Endothelial cell of umbilical vein (primary cell): Measurements from ENCODE around the gene ITIH5. TPM values are rescaled to one million over a fixed set of nuclear protein-coding genes. Genes with fewer than 3 reads are reported as not detected.

ENCODE experiments used
- BruUV-seq: library from RNA; stranded (reverse); fragments of 400-500 nt; replicated peaks from 2 replicates; lab custom pipeline; 2021; lab: Mats Ljungman, UMichigan
- CTCF ChIA-PET: fragments of 300-600, 350-600 bp; sonication (Branson Sonifier 250); formaldehyde crosslinking; loops from one replicate; lab custom pipeline; 2021; ENCODE audit warnings: antibody characterized with exemption, inconsistent platforms; lab: Charles Lee
- POLR2A ChIA-PET: fragments of 300-600, 350-600 bp; sonication (Branson Sonifier 250); formaldehyde crosslinking; loops from one replicate; lab custom pipeline; 2021; ENCODE audit warnings: antibody characterized with exemption, inconsistent platforms; lab: Charles Lee
- DNase-seq: peaks from one replicate; pipeline ENCODE4 v3.0.0-alpha.2; 2011; ENCODE audit warnings: low read depth, low spot score
- FAIRE-seq: peaks from 2 replicates; lab custom pipeline; 2011; peaks lifted over from hg19 to GRCh38; lab: Jason Lieb, UNC
- H2AFZ ChIP-seq: 2 replicates; pipeline ENCODE4 v1.6.0; 2012; ENCODE audit warnings: low read depth, low read length, control low read depth, inconsistent platforms
- H3K27ac ChIP-seq: 2 replicates; pipeline ENCODE4 v1.5.1; 2011; ENCODE audit warnings: low read depth, mild to moderate bottlenecking, control low read depth, low read length, moderate library complexity; ENCODE audit not compliant: insufficient read depth
- H3K27me3 ChIP-seq, 2 experiments: 2 replicates each; pipeline versions ENCODE4 v1.6.0 to v1.6.1; 2011; ENCODE audit warnings: low read length in 2 of 2, mixed read lengths in 1 of 2; ENCODE audit not compliant: control insufficient read depth in 2 of 2, insufficient read depth in 2 of 2
- H3K36me3 ChIP-seq, 2 experiments: 2 replicates in 1 of 2; 3 replicates in 1 of 2; pipeline ENCODE4 v1.5.1; 2011; ENCODE audit warnings: low read length in 2 of 2, mild to moderate bottlenecking in 1 of 2, moderate library complexity in 1 of 2; ENCODE audit not compliant: control insufficient read depth in 2 of 2, insufficient read depth in 2 of 2; ENCODE audit errors: extremely low read depth in 1 of 2
- H3K4me1 ChIP-seq: 3 replicates; pipeline ENCODE4 v1.5.1; 2011; ENCODE audit warnings: mild to moderate bottlenecking, low read length; ENCODE audit not compliant: control insufficient read depth, insufficient read depth; ENCODE audit errors: extremely low read depth
- H3K4me2 ChIP-seq: 2 replicates; pipeline ENCODE4 v1.6.1; 2011; ENCODE audit warnings: low read length, control low read depth, mixed read lengths; ENCODE audit not compliant: insufficient read depth
- H3K4me3 ChIP-seq, 3 experiments: fragments of 200-600 bp in 1 of 3; sonication (generic), shearing (Covaris generic) in 1 of 3; replicated peaks in 1 of 3; 2 replicates each; pipeline ENCODE4 v1.5.1; 2011 to 2016; ENCODE audit warnings: control low read depth in 3 of 3, low read length in 3 of 3, mild to moderate bottlenecking in 2 of 3, inconsistent platforms in 1 of 3, low read depth in 1 of 3, moderate library complexity in 1 of 3; ENCODE audit not compliant: insufficient read depth in 1 of 3
- H3K79me2 ChIP-seq: 2 replicates; pipeline ENCODE4 v1.6.0; 2012; ENCODE audit warnings: low read length, inconsistent platforms; ENCODE audit not compliant: control insufficient read depth, insufficient read depth
- H3K9ac ChIP-seq: replicated peaks from 2 replicates; pipeline ENCODE3; 2011; ENCODE audit warnings: low read length, control low read depth; ENCODE audit not compliant: insufficient read depth; ENCODE audit errors: extremely low read depth
- H3K9me1 ChIP-seq: replicated peaks from 3 replicates; pipeline ENCODE4 v1.6.0; 2011; ENCODE audit warnings: mild to moderate bottlenecking, low read length; ENCODE audit not compliant: control insufficient read depth, insufficient read depth; ENCODE audit errors: extremely low read depth
- H3K9me3 ChIP-seq: replicated peaks from 2 replicates; pipeline ENCODE4 v1.5.1; 2012; ENCODE audit warnings: low read length, inconsistent platforms; ENCODE audit not compliant: control insufficient read depth, insufficient read depth
- H4K20me1 ChIP-seq: replicated peaks from 2 replicates; pipeline ENCODE3; 2011; ENCODE audit warnings: mild to moderate bottlenecking, low read length; ENCODE audit not compliant: control insufficient read depth, insufficient read depth; ENCODE audit errors: extremely low read depth
- CTCF ChIP-seq, 2 donors: IDR thresholded peaks; 1 replicate in 1 of 2; 2 replicates in 1 of 2; pipeline ENCODE4 v1.5.1; 2011; ENCODE audit warnings: low read length in 2 of 2, mild to moderate bottlenecking in 2 of 2, moderate library complexity in 2 of 2, control low read depth in 1 of 2, inconsistent platforms in 1 of 2, low read depth in 1 of 2; ENCODE audit not compliant: insufficient read depth in 1 of 2; ENCODE audit errors: extremely low read depth in 1 of 2
- EZH2 ChIP-seq: IDR thresholded peaks from 2 replicates; pipeline ENCODE4 v1.6.1; 2012; ENCODE audit warnings: borderline replicate concordance, low read depth, mild to moderate bottlenecking, moderate library complexity, low read length, inconsistent platforms; ENCODE audit not compliant: severe bottlenecking
- FOS ChIP-seq: IDR thresholded peaks from 2 replicates; pipeline ENCODE4 v1.6.1; 2011; ENCODE audit warnings: mild to moderate bottlenecking, low read length, moderate library complexity, borderline replicate concordance; ENCODE audit not compliant: insufficient read depth
- GATA2 ChIP-seq: IDR thresholded peaks from 2 replicates; pipeline ENCODE4 v1.7.0; 2011; ENCODE audit warnings: low read depth, mild to moderate bottlenecking, moderate library complexity, mixed read lengths, low read length; ENCODE audit not compliant: insufficient read length, insufficient read depth
- JUN ChIP-seq: IDR thresholded peaks from 2 replicates; pipeline ENCODE4 v1.6.1; 2011; ENCODE audit warnings: borderline replicate concordance, low read depth; ENCODE audit not compliant: insufficient read length, insufficient read depth
- MAX ChIP-seq: IDR thresholded peaks from 2 replicates; pipeline ENCODE4 v1.6.1; 2011; ENCODE audit not compliant: insufficient read depth, insufficient read length
- MYC ChIP-seq: IDR thresholded peaks from one replicate; pipeline ENCODE4 v1.6.1; 2011; ENCODE audit warnings: mild to moderate bottlenecking, low read depth, low read length
- POLR2A ChIP-seq: IDR thresholded peaks from 2 replicates; pipeline ENCODE4 v1.6.1; 2012; ENCODE audit warnings: low read depth, mild to moderate bottlenecking, control low read depth, low read length
- POLR2AphosphoS5 ChIP-seq: IDR thresholded peaks from 2 replicates; pipeline ENCODE4 v1.6.1; 2012; ENCODE audit warnings: low read depth, mild to moderate bottlenecking, control low read depth, low read length, moderate library complexity; ENCODE audit not compliant: insufficient read depth
- dilution Hi-C: fragments of 300-500 bp; cut with MboI; formaldehyde crosslinking; loops from one replicate; pipeline ENCODE4 v1.15.0; 2019; ENCODE audit warnings: low sequenced_read_pairs; ENCODE audit not compliant: extremely low pct_ligation_motif_present
- intact Hi-C: fragments of 100-400 bp; cut with micrococcal nuclease; formaldehyde crosslinking; loops from one replicate; pipeline ENCODE4 v1.10.0; 2022
- polyA plus RNA-seq, 4 experiments: library from polyadenylated mRNA; depleted of rRNA in 3 of 4; stranded (reverse) in 3 of 4; unstranded in 1 of 4; fragments of >200 nt; gene quantifications; 2 replicates each; pipeline versions ENCODE4 v1.2.1 to v1.2.3, GENCODE V29; 2011 to 2012; ENCODE audit warnings: missing spikeins in 1 of 4
- total RNA-seq: library from RNA; stranded (reverse); gene quantifications from 2 replicates; pipeline ENCODE4 v1.2.3, GENCODE V29; 2021

The ITIH5 gene
- total and polyA plus RNA-seq, 2 donors (not counting 3 experiments of a cell fraction or from before 2014, with no cell fraction given): not detected

- H3K9me3 ChIP-seq: no peaks in the 10 kb centered on the region
- H3K4me2 ChIP-seq: no peak overlapping the region
- ChIA-PET POLR2A (no interaction called here), CTCF (interaction anchor here (0.8 kb wide), 1 partner anchor 15 kb away, joined by 4 read pairs; no protein-coding TSS in a partner anchor)
- no peaks in the 10 kb centered on the region for H3K36me3 ChIP-seq
- no peak overlapping the region for H3K4me3 ChIP-seq
- H3K9me1 ChIP-seq: no peaks in the 10 kb centered on the region
- H3K9ac ChIP-seq: no peak overlapping the region
- TF ChIP-seq POLR2AphosphoS5 (no peak), FOS (no peak), EZH2 (no peak), JUN (no peak), GATA2 (no peak), CTCF (IDR thresholded peaks at IDR 0.05; ENCODE audit: extremely low read depth in 1 of 2, insufficient read depth in 1 of 2, low read depth in 1 of 2, low read length in 2 of 2) (no peak), POLR2A (no peak), MAX (no peak), MYC (no peak)
- DNase-seq (no peak), FAIRE-seq (no peak)
- H4K20me1 ChIP-seq: no peaks in the 10 kb centered on the region
- dilution Hi-C loops (no loop called here), intact Hi-C loops (no loop called here)
- no peaks in the 10 kb centered on the region for H3K79me2 ChIP-seq
- no peak overlapping the region for H2AFZ ChIP-seq
- no TSS peak for BruUV-seq
- peaks cover 0 to 2% of the 10 kb centered on the region in 2 experiments for H3K27me3 ChIP-seq
- H3K4me1 ChIP-seq: no peaks in the 10 kb centered on the region
- no peak overlapping the region for H3K27ac ChIP-seq
Measured at GRCh38 chr10:7702288-7702812, 35.6 kb upstream of the ITIH5 start.
